SU-DHL-6 (cell line): ENCODE data around the gene COL20A1.

Source experiments
- H2AFZ ChIP-seq: fragments of 200-600 bp; sonication (generic); 2 replicates; pipeline ENCODE4 v1.6.1; 2014; ENCODE audit warnings: low read depth, mild to moderate bottlenecking, moderate library complexity, mixed read lengths, antibody characterized with exemption, low read length; ENCODE audit not compliant: severe bottlenecking
- H3F3A ChIP-seq: fragments of 200-600 bp; shearing (Covaris generic); 2 replicates; pipeline ENCODE4 v1.6.0; 2016; ENCODE audit warnings: antibody characterized with exemption, mild to moderate bottlenecking; ENCODE audit not compliant: insufficient read depth
- H3K27ac ChIP-seq: fragments of 200-600 bp; sonication (generic); 2 replicates; pipeline ENCODE4 v1.5.1; 2016; ENCODE audit warnings: low read depth, mild to moderate bottlenecking, low read length, moderate library complexity, mixed read lengths
- H3K27me3 ChIP-seq: fragments of 200-600 bp; sonication (generic), shearing (Covaris generic); 2 replicates; pipeline ENCODE4 v1.6.0; 2014; ENCODE audit warnings: mild to moderate bottlenecking, low read length
- H3K36me3 ChIP-seq: fragments of 200-600 bp; sonication (generic); 2 replicates; pipeline ENCODE4 v1.6.1; 2014; ENCODE audit warnings: mild to moderate bottlenecking, low read length, mixed read lengths
- H3K4me2 ChIP-seq: fragments of 300-600, 200-600 bp; shearing (Covaris generic), sonication (generic); 2 replicates; pipeline ENCODE4 v1.6.0; 2014; ENCODE audit warnings: low read length, low read depth, mild to moderate bottlenecking; ENCODE audit not compliant: poor library complexity, severe bottlenecking
- H3K4me3 ChIP-seq: fragments of 200-600 bp; sonication (generic); 2 replicates; pipeline ENCODE4 v1.5.1; 2014; ENCODE audit warnings: antibody characterized with exemption, low read length, mild to moderate bottlenecking, mixed read lengths; ENCODE audit not compliant: insufficient read depth, poor library complexity, severe bottlenecking
- H3K79me2 ChIP-seq: fragments of 200-600 bp; sonication (generic); 2 replicates; pipeline ENCODE4 v1.6.1; 2014; ENCODE audit warnings: mild to moderate bottlenecking, low read length, moderate library complexity; ENCODE audit not compliant: insufficient read depth
- H3K9ac ChIP-seq: fragments of 200-600 bp; sonication (generic); 2 replicates; pipeline ENCODE4 v1.7.0; 2014; ENCODE audit warnings: mild to moderate bottlenecking, low read length
- H3K9me2 ChIP-seq: fragments of 200-600 bp; sonication (generic); replicated peaks from 2 replicates; pipeline ENCODE4 v1.6.1; 2014; ENCODE audit warnings: low read length; ENCODE audit not compliant: insufficient read depth
- H3K9me3 ChIP-seq: fragments of 200-600 bp; sonication (generic); 2 replicates; pipeline ENCODE4 v1.6.1; 2014; ENCODE audit warnings: low read length, mixed read lengths; ENCODE audit not compliant: insufficient read depth
- H4K20me1 ChIP-seq: fragments of 200-600 bp; sonication (generic); 2 replicates; pipeline ENCODE4 v1.6.1; 2014; ENCODE audit warnings: low read depth, mild to moderate bottlenecking, antibody characterized with exemption, low read length, moderate library complexity, mixed read lengths
- EZH2phosphoT487 ChIP-seq: fragments of 200-600 bp; sonication (generic), shearing (Covaris generic); conservative IDR thresholded peaks from 2 replicates; pipeline ENCODE4 v1.6.1; 2018; ENCODE audit warnings: mild to moderate bottlenecking, antibody characterized with exemption, low read length, moderate library complexity, mixed read lengths
- TF ChIP-seq, protein P1 (sequence below): fragments of 200-600 bp; sonication (generic); IDR thresholded peaks from one replicate; pipeline ENCODE4 v1.5.1; 2017; ENCODE audit warnings: antibody characterized with exemption, mild to moderate bottlenecking, low read length, moderate library complexity; ENCODE audit not compliant: insufficient read depth, poor library complexity, severe bottlenecking

COL20A1 gene

DNA sequence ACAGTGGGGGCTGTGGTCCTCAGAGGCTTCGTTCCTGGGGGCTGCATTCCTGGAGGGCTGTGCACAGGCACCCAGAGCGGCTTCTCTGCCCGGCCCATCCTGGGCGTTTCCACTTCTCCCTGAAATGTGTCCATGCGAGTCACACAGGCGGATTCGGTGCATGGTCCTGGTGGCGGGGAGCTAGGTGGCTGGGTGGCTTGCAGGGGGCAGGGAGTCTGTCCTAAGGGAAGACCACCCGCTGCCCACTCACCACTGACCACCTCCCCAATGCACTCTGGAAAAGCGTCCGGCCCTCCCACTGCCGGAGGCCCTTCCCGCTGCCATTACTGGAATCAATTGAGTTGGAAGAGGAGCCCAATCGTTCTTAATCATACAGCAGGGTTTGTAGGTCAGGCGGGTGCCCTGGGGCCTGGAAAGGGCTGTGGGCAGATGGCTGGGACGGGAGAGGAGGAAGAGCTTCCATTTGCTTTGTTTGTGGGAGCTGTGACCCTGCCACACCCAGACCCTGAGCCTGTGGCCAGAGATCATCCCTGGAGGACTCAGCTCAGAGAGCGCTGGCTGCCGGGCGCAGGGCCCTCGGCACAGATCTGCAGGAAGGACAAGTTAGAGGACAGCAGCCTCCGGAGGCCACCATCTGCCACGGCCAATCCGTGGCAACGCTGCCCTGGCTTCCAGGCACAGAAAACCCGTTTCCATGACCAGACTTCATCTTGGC is 61.8 kb downstream of the COL20A1 start:
- Histone ChIP-seq H3K79me2 (no peaks in the 10 kb centered on the region), H2AFZ (no peak overlapping the region)

DNA sequence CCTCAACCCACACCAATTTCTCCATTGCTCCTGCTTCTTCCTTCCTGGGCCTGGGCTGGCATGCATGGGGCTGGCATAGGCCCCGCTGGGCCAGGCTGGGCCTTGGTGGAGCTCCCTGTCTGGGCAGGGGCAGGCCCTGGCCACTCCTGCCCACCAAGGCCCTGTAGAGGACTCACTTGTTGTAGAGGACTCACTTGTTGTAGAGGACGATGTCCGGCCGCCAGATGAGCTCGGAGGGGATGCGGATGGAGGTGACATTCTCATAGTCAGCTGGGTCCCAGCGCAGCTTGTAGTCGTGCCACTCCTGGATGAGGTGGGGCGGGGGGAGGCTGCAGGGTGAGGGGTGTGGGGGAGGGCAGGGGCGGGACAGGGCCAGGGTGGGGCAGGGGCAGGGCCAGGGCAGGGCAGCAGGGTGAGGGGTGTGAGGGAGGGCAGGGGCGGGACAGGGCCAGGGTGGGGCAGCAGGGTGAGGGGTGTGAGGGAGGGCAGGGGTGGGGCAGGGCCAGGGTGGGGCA is 62.9 kb downstream of the COL20A1 start:
- H3K27me3 ChIP-seq: no peaks in the 10 kb centered on the region
- no peak overlapping the region for H3K9ac ChIP-seq
- no peaks in the 10 kb centered on the region for H3K9me3 ChIP-seq
- H3K79me2 ChIP-seq: no peaks in the 10 kb centered on the region
- no peaks in the 10 kb centered on the region for H3F3A ChIP-seq
- TF ChIP-seq EZH2phosphoT487: no peak
- TF ChIP-seq, protein P1, sequence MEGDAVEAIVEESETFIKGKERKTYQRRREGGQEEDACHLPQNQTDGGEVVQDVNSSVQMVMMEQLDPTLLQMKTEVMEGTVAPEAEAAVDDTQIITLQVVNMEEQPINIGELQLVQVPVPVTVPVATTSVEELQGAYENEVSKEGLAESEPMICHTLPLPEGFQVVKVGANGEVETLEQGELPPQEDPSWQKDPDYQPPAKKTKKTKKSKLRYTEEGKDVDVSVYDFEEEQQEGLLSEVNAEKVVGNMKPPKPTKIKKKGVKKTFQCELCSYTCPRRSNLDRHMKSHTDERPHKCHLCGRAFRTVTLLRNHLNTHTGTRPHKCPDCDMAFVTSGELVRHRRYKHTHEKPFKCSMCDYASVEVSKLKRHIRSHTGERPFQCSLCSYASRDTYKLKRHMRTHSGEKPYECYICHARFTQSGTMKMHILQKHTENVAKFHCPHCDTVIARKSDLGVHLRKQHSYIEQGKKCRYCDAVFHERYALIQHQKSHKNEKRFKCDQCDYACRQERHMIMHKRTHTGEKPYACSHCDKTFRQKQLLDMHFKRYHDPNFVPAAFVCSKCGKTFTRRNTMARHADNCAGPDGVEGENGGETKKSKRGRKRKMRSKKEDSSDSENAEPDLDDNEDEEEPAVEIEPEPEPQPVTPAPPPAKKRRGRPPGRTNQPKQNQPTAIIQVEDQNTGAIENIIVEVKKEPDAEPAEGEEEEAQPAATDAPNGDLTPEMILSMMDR: no peak
- no peak overlapping the region for H3K27ac ChIP-seq
- H3K9me2 ChIP-seq: no peaks in the 10 kb centered on the region
- H3K36me3 ChIP-seq: no peaks in the 10 kb centered on the region
- no peak overlapping the region for H3K4me2 ChIP-seq
- H4K20me1 ChIP-seq: no peaks in the 10 kb centered on the region
- no peak overlapping the region for H2AFZ ChIP-seq
- H3K4me3 ChIP-seq: no peak overlapping the region

More for the DNA sequence above, 61.8 kb downstream of the COL20A1 start:
- Histone ChIP-seq H4K20me1 (no peaks in the 10 kb centered on the region), H3K36me3 (no peaks in the 10 kb centered on the region), H3K4me2 (no peak overlapping the region), H3K27ac (no peak overlapping the region), H3K4me3 (no peak overlapping the region), H3K9me3 (no peaks in the 10 kb centered on the region), H3F3A (no peaks in the 10 kb centered on the region), H3K9me2 (no peaks in the 10 kb centered on the region), H3K27me3 (no peaks in the 10 kb centered on the region), H3K9ac (no peak overlapping the region)
- TF ChIP-seq, protein P1: no peak
- no peak for TF ChIP-seq EZH2phosphoT487

DNA sequence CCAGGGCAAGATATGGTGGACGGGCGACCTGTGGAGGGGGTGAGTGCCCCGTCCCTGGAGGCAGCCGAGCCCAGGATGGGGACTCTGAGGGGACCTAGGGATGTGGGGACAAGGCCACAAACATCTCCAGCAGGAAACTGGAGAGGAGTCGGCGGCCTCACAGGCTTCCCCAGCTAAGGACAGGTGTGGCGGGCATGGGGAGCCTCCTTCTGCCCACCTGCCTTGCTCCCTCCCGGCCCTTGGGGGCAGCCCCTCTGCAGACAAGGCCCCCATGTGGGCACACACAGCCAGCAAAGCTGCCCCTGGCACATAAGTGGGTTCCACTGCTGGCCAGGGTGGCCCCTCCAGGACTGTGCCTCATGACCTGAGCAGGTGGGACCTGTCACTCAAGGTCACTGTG is 63.5 kb downstream of the COL20A1 start:
- Histone ChIP-seq H3K4me2 (no peak overlapping the region), H3K9me2 (no peaks in the 10 kb centered on the region), H3K9me3 (no peaks in the 10 kb centered on the region), H3K9ac (no peak overlapping the region), H4K20me1 (no peaks in the 10 kb centered on the region), H2AFZ (no peak overlapping the region), H3K27me3 (no peaks in the 10 kb centered on the region), H3K27ac (no peak overlapping the region), H3K36me3 (no peaks in the 10 kb centered on the region), H3K79me2 (no peaks in the 10 kb centered on the region), H3F3A (no peaks in the 10 kb centered on the region), H3K4me3 (no peak overlapping the region)
- no peak for TF ChIP-seq EZH2phosphoT487
- TF ChIP-seq, protein P1: no peak
